GM12873 (cell line): ENCODE measurements around the gene GNG12.

Source experiments
- CTCF ChIP-seq: IDR thresholded peaks from 2 replicates; pipeline ENCODE4 v1.5.1; 2012; ENCODE audit warnings: low read depth, mild to moderate bottlenecking, moderate library complexity, low read length, control low read depth; ENCODE audit not compliant: insufficient read depth; ENCODE audit errors: missing control alignments

The GNG12 gene

GRCh38 chr1:67843331-67843730 is 10.1 kb upstream of the GNG12 start:
- no peak for TF ChIP-seq CTCF

GRCh38 chr1:67840449-67840848 is 7.2 kb upstream of the GNG12 start:
- no peak for TF ChIP-seq CTCF

- TF ChIP-seq CTCF: no peak
Measured at GRCh38 chr1:67839826-67840225, 6.6 kb upstream of the GNG12 start.

GRCh38 chr1:67838180-67838910 is 5.1 kb upstream of the GNG12 start:
- TF ChIP-seq CTCF: no peak

GRCh38 chr1:67836769-67837168 is 3.5 kb upstream of the GNG12 start:
- no peak for TF ChIP-seq CTCF

GRCh38 chr1:67835663-67836452 is 2.6 kb upstream of the GNG12 start:
- no peak for TF ChIP-seq CTCF

- no peak for TF ChIP-seq CTCF
Measured at GRCh38 chr1:67834246-67834877, 1.1 kb upstream of the GNG12 start.
